H1 (cell line): ENCODE measurements around the gene HOXB6. TPM values are rescaled to one million over a fixed set of nuclear protein-coding genes. Genes with fewer than 3 reads are reported as not detected.

Source experiments
- CHD1 ChIP-seq: IDR thresholded peaks from 2 replicates; pipeline ENCODE4 v1.6.1; 2012; ENCODE audit warnings: low read depth, low read length, improper control_type of control experiment
- GTF2F1 ChIP-seq: IDR thresholded peaks from 2 replicates; pipeline ENCODE4 v1.6.1; 2012; ENCODE audit warnings: low read depth, low read length, improper control_type of control experiment, borderline replicate concordance
- JUND ChIP-seq: IDR thresholded peaks from 2 replicates; pipeline ENCODE4 v1.6.1; 2011; ENCODE audit warnings: mild to moderate bottlenecking, improper control_type of control experiment, low read length
- MAFK ChIP-seq: IDR thresholded peaks from 2 replicates; pipeline ENCODE4 v1.6.1; 2012; ENCODE audit warnings: low read depth, mild to moderate bottlenecking, improper control_type of control experiment, low read length
- NANOG ChIP-seq: IDR thresholded peaks from 2 replicates; pipeline ENCODE4 v1.6.1; 2011; ENCODE audit warnings: low read length, low read depth, mild to moderate bottlenecking, inconsistent platforms; ENCODE audit not compliant: insufficient read depth, poor library complexity, severe bottlenecking
- RBBP5 ChIP-seq: IDR thresholded peaks from 2 replicates; pipeline ENCODE4 v1.7.1; 2012; ENCODE audit warnings: low read depth, mild to moderate bottlenecking, inconsistent platforms, low read length, moderate library complexity, borderline replicate concordance
- SP1 ChIP-seq: IDR thresholded peaks from 2 replicates; pipeline ENCODE4 v1.6.1; 2011; ENCODE audit warnings: low read depth, low read length
- SP4 ChIP-seq: IDR thresholded peaks from 2 replicates; pipeline ENCODE4 v1.6.1; 2012; ENCODE audit warnings: low read length, inconsistent platforms
- SUZ12 ChIP-seq: fragments of 200-600 bp; sonication (generic); IDR thresholded peaks from 2 replicates; pipeline ENCODE4 v1.6.1; 2012; ENCODE audit warnings: mild to moderate bottlenecking, inconsistent platforms, low read length, moderate library complexity, mixed read lengths
- polyA plus RNA-seq, 7 experiments: library from polyadenylated mRNA; depleted of rRNA in 3 of 7; stranded (reverse) in 5 of 7; unstranded in 2 of 7; fragments of >200 nt in 5 of 7; fragments of 200-250 nt in 2 of 7; gene quantifications; 1 replicate in 5 of 7; 2 replicates in 1 of 7; 4 replicates in 1 of 7; pipeline versions ENCODE4 v1.2.1 to v1.2.3, GENCODE V29; 2011 to 2013; ENCODE audit warnings: missing spikeins in 2 of 7, mixed read lengths in 2 of 7
- total RNA-seq: library from RNA; stranded (reverse); fragmentation: NEBNext Ultra II Directional; extraction: Animal tissue kit (Norgen Biotek cat#: 25700); gene quantifications from 2 replicates; pipeline ENCODE4 v1.2.1, GENCODE V29; 2021
- TF ChIP-seq, protein P1 (sequence below): fragments of 300-600 bp; sonication (generic); IDR thresholded peaks from 2 replicates; pipeline ENCODE4 v1.7.1; 2012; ENCODE audit warnings: low read length, moderate library complexity, mild to moderate bottlenecking, inconsistent platforms; ENCODE audit not compliant: insufficient replicate concordance

Gene HOXB6
- total and polyA plus RNA-seq, 2 of the 8 experiments (the other 6 are each of a cell fraction or from before 2014, with no cell fraction given), result not detected

- TF ChIP-seq, protein P1, sequence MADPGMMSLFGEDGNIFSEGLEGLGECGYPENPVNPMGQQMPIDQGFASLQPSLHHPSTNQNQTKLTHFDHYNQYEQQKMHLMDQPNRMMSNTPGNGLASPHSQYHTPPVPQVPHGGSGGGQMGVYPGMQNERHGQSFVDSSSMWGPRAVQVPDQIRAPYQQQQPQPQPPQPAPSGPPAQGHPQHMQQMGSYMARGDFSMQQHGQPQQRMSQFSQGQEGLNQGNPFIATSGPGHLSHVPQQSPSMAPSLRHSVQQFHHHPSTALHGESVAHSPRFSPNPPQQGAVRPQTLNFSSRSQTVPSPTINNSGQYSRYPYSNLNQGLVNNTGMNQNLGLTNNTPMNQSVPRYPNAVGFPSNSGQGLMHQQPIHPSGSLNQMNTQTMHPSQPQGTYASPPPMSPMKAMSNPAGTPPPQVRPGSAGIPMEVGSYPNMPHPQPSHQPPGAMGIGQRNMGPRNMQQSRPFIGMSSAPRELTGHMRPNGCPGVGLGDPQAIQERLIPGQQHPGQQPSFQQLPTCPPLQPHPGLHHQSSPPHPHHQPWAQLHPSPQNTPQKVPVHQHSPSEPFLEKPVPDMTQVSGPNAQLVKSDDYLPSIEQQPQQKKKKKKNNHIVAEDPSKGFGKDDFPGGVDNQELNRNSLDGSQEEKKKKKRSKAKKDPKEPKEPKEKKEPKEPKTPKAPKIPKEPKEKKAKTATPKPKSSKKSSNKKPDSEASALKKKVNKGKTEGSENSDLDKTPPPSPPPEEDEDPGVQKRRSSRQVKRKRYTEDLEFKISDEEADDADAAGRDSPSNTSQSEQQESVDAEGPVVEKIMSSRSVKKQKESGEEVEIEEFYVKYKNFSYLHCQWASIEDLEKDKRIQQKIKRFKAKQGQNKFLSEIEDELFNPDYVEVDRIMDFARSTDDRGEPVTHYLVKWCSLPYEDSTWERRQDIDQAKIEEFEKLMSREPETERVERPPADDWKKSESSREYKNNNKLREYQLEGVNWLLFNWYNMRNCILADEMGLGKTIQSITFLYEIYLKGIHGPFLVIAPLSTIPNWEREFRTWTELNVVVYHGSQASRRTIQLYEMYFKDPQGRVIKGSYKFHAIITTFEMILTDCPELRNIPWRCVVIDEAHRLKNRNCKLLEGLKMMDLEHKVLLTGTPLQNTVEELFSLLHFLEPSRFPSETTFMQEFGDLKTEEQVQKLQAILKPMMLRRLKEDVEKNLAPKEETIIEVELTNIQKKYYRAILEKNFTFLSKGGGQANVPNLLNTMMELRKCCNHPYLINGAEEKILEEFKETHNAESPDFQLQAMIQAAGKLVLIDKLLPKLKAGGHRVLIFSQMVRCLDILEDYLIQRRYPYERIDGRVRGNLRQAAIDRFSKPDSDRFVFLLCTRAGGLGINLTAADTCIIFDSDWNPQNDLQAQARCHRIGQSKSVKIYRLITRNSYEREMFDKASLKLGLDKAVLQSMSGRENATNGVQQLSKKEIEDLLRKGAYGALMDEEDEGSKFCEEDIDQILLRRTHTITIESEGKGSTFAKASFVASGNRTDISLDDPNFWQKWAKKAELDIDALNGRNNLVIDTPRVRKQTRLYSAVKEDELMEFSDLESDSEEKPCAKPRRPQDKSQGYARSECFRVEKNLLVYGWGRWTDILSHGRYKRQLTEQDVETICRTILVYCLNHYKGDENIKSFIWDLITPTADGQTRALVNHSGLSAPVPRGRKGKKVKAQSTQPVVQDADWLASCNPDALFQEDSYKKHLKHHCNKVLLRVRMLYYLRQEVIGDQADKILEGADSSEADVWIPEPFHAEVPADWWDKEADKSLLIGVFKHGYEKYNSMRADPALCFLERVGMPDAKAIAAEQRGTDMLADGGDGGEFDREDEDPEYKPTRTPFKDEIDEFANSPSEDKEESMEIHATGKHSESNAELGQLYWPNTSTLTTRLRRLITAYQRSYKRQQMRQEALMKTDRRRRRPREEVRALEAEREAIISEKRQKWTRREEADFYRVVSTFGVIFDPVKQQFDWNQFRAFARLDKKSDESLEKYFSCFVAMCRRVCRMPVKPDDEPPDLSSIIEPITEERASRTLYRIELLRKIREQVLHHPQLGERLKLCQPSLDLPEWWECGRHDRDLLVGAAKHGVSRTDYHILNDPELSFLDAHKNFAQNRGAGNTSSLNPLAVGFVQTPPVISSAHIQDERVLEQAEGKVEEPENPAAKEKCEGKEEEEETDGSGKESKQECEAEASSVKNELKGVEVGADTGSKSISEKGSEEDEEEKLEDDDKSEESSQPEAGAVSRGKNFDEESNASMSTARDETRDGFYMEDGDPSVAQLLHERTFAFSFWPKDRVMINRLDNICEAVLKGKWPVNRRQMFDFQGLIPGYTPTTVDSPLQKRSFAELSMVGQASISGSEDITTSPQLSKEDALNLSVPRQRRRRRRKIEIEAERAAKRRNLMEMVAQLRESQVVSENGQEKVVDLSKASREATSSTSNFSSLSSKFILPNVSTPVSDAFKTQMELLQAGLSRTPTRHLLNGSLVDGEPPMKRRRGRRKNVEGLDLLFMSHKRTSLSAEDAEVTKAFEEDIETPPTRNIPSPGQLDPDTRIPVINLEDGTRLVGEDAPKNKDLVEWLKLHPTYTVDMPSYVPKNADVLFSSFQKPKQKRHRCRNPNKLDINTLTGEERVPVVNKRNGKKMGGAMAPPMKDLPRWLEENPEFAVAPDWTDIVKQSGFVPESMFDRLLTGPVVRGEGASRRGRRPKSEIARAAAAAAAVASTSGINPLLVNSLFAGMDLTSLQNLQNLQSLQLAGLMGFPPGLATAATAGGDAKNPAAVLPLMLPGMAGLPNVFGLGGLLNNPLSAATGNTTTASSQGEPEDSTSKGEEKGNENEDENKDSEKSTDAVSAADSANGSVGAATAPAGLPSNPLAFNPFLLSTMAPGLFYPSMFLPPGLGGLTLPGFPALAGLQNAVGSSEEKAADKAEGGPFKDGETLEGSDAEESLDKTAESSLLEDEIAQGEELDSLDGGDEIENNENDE, result no peak
- TF ChIP-seq SP4, result no peak
- no peak for TF ChIP-seq NANOG
- no peak for TF ChIP-seq MAFK
- TF ChIP-seq CHD1, result no peak
- TF ChIP-seq RBBP5, result no peak
- no peak for TF ChIP-seq GTF2F1
- TF ChIP-seq SUZ12, result peak; percentile 99
- no peak for TF ChIP-seq SP1
- TF ChIP-seq JUND, result no peak
These were observed 5.8 kb upstream of the HOXB6 start, which contains the start of gene HOXB7 (continued) for GRCh38 chr17:48610282-48611211.
